Adrenal gland (tissue), 5 donors: ENCODE measurements around the gene TAF3.

Experiments
- POLR2A ChIP-seq, 2 donors: fragments of 450-650 bp; IDR thresholded peaks; one replicate each; pipeline ENCODE4 v1.6.1; 2017; ENCODE audit warnings: antibody characterized with exemption in 2 of 2, mild to moderate bottlenecking in 2 of 2, moderate library complexity in 1 of 2
- TF ChIP-seq, protein P1 (sequence below), 6 experiments: fragments of 450-650 bp in 4 of 6; fragments of 200-600 bp in 2 of 6; sonication (generic) in 1 of 6; IDR thresholded peaks; 1 replicate in 5 of 6; 2 replicates in 1 of 6; pipeline versions ENCODE4 v1.5.1 to v1.8.0; 2016 to 2021; ENCODE audit warnings: antibody characterized with exemption in 6 of 6, mild to moderate bottlenecking in 2 of 6, moderate library complexity in 1 of 6
- donor health status: DM: no; HTN: no; CAD: no.

DNA sequence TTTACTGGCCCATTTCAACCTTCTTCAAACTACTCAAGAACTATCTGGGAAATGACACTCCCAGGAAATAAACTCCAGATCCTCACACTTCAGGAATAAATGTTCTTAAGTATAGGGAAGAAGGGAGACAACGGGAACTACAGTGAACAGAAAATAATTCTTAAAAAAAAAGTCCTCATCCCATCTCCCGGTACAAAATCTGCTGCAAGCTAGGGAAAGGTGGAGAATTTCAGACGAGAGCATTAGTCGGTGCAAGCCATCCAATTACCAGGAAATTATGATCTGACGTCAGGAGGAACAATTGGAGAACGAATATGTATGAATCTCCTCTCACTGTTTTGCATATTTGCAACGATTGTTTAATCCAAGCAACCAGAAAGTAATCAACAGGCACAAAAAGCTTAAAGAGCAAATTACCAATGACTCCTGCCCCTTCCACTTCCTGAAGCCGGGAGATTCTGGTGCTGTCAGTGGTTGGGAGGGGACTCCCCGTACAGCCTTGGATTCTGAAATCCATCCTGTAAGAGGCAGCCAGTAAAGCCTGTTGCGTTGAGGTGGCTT lies 221.1 kb downstream of the TAF3 start:
- TF ChIP-seq, protein P1, sequence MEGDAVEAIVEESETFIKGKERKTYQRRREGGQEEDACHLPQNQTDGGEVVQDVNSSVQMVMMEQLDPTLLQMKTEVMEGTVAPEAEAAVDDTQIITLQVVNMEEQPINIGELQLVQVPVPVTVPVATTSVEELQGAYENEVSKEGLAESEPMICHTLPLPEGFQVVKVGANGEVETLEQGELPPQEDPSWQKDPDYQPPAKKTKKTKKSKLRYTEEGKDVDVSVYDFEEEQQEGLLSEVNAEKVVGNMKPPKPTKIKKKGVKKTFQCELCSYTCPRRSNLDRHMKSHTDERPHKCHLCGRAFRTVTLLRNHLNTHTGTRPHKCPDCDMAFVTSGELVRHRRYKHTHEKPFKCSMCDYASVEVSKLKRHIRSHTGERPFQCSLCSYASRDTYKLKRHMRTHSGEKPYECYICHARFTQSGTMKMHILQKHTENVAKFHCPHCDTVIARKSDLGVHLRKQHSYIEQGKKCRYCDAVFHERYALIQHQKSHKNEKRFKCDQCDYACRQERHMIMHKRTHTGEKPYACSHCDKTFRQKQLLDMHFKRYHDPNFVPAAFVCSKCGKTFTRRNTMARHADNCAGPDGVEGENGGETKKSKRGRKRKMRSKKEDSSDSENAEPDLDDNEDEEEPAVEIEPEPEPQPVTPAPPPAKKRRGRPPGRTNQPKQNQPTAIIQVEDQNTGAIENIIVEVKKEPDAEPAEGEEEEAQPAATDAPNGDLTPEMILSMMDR (IDR thresholded peaks at IDR 0.05) = no peak
- TF ChIP-seq POLR2A (IDR thresholded peaks at IDR 0.05) = no peak
